Activated CD4-positive, alpha-beta memory T cell treated with anti-CD3 and anti-CD28 coated beads for 36 hours (primary cell): ENCODE data around the gene PHKA2. TPM values are rescaled to one million over a fixed set of nuclear protein-coding genes. Genes with fewer than 3 reads are reported as not detected.
A peak's percentile ranks its signal among the peaks of the same experiment; 100 is the strongest.
"Not testable (repeated sequence)": the region's sequence is repeated elsewhere in the genome, so short reads cannot be mapped to it uniquely, and the experiment has no call there.

ENCODE experiments used
- CTCF ChIA-PET: fragments of 350-600 bp; sonication (Branson Sonifier 250); formaldehyde crosslinking; loops from one replicate; lab custom pipeline; 2021; ENCODE audit warnings: antibody characterized with exemption, inconsistent platforms; lab: Charles Lee
- POLR2A ChIA-PET: fragments of 350-600 bp; sonication (Branson Sonifier 250); formaldehyde crosslinking; loops from one replicate; lab custom pipeline; 2021; ENCODE audit warnings: antibody characterized with exemption; lab: Charles Lee
- DNase-seq: peaks from one replicate; pipeline ENCODE4 v3.0.0-alpha.2; 2020
- H3K27ac Mint-ChIP-seq: one replicate; pipeline ENCODE4 v1.8.0; 2021; ENCODE audit warnings: mixed read lengths
- H3K27me3 Mint-ChIP-seq: one replicate; pipeline ENCODE4 v1.8.0; 2021; ENCODE audit warnings: mixed read lengths
- H3K36me3 Mint-ChIP-seq: one replicate; pipeline ENCODE4 v1.8.0; 2021; ENCODE audit warnings: mixed read lengths
- H3K4me1 Mint-ChIP-seq: one replicate; pipeline ENCODE4 v1.8.0; 2021; ENCODE audit warnings: low read depth, mixed read lengths
- H3K4me3 Mint-ChIP-seq: one replicate; pipeline ENCODE4 v1.8.0; 2021; ENCODE audit warnings: mild to moderate bottlenecking, mixed read lengths
- H3K9me3 Mint-ChIP-seq: one replicate; pipeline ENCODE4 v1.8.0; 2021; ENCODE audit warnings: mixed read lengths
- intact Hi-C: fragments of 100-400 bp; cut with micrococcal nuclease; formaldehyde crosslinking; loops from one replicate; pipeline ENCODE4 v1.15.1; 2023
- total RNA-seq, 2 experiments: library from RNA; stranded (reverse); gene quantifications; one replicate each; pipeline ENCODE4 v1.2.3, GENCODE V29; 2021

Gene PHKA2, protein sequence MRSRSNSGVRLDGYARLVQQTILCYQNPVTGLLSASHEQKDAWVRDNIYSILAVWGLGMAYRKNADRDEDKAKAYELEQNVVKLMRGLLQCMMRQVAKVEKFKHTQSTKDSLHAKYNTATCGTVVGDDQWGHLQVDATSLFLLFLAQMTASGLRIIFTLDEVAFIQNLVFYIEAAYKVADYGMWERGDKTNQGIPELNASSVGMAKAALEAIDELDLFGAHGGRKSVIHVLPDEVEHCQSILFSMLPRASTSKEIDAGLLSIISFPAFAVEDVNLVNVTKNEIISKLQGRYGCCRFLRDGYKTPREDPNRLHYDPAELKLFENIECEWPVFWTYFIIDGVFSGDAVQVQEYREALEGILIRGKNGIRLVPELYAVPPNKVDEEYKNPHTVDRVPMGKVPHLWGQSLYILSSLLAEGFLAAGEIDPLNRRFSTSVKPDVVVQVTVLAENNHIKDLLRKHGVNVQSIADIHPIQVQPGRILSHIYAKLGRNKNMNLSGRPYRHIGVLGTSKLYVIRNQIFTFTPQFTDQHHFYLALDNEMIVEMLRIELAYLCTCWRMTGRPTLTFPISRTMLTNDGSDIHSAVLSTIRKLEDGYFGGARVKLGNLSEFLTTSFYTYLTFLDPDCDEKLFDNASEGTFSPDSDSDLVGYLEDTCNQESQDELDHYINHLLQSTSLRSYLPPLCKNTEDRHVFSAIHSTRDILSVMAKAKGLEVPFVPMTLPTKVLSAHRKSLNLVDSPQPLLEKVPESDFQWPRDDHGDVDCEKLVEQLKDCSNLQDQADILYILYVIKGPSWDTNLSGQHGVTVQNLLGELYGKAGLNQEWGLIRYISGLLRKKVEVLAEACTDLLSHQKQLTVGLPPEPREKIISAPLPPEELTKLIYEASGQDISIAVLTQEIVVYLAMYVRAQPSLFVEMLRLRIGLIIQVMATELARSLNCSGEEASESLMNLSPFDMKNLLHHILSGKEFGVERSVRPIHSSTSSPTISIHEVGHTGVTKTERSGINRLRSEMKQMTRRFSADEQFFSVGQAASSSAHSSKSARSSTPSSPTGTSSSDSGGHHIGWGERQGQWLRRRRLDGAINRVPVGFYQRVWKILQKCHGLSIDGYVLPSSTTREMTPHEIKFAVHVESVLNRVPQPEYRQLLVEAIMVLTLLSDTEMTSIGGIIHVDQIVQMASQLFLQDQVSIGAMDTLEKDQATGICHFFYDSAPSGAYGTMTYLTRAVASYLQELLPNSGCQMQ
- total RNA-seq: 10 to 100 TPM; 22.7 to 23.6 TPM

DNA sequence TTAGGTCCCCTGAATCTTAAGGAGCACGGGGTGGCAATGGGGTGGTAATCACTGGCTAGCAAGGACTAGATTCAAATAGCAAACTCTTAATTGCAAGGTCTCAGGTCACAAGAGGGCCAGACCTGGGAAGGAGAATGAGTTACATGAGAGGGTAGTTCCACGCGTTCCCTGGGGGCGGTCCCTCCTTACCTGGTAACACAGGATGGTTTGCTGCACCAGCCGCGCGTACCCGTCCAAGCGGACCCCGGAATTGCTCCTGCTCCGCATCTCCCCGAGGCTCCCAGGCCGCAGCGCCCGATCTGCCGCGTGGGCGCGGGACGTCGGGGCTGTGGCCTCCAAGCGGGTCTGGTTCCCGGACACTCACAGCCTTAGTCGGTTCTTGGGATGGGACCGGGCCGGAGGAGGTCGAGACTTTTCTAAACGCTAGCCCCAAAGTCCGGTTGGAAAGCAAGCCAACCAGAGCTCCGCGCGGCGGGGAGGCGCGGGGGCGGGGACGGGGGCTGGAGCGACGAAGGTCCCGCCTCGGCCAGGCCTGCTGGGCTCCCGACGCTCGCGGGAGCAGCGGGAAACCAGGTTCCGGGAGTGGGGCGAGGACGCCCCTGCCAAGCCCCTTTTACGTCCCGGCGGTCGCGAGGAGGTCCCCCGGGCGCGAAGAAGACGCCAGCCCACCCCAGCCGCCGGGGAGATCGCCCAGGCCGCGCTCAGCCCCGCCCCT lies at the start of gene PHKA2:
Gene PHKA2, minus strand, starts transcription at position 449 of the 715 bp plus-strand sequence. Its CDS starts 182 bp downstream, at position 267.
- no peaks in the 10 kb centered on the region for H3K36me3 Mint-ChIP-seq
- H3K4me1 Mint-ChIP-seq: peaks cover 6% of the 10 kb centered on the region
- H3K9me3 Mint-ChIP-seq: no peaks in the 10 kb centered on the region
- H3K27ac Mint-ChIP-seq: peak within 1 kb of the TSS; percentile 84
- ChIA-PET CTCF (no interaction called here), POLR2A (no interaction called here)
- peak; percentile 56 for DNase-seq
- intact Hi-C loops: loop anchor here (1.0 to 5.0 kb wide), 4 partner anchors 309 to 1158 kb away; partner anchors contain the start of genes CDKL5, EIF1AX and PDHA1
- peak within 1 kb of the TSS; percentile 86 for H3K4me3 Mint-ChIP-seq
- no peaks in the 10 kb centered on the region for H3K27me3 Mint-ChIP-seq

DNA sequence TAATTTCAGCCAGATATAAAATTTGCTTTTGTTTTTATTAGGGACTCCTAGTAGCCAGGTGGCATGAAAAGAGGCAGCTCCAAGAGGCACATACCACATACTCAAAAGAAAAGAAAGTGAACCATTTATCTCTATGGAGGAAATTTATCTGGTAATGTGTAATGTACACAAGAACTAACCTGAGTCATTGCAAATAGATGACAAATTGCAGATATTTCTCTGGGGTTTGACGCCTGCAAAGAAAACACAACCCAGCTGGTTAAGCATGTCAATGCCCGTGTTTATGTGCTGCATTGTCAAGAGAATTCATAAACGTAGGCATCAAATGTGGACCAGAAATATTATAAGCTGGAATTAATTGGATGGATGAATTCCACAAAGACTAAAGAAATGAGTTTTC lies 46.9 kb upstream of the PHKA2 start:
- Mint-ChIP-seq H3K4me1 (no peaks in the 10 kb centered on the region), H3K36me3 (no peaks in the 10 kb centered on the region), H3K27me3 (no peaks in the 10 kb centered on the region), H3K27ac (no peak overlapping the region), H3K4me3 (no peak overlapping the region), H3K9me3 (no peaks in the 10 kb centered on the region)
- DNase-seq: no peak
- ChIA-PET POLR2A (no interaction called here), CTCF (interaction anchor here (1.4 kb wide), 1 partner anchor 9 kb away, joined by 3 read pairs; no protein-coding TSS in a partner anchor)
- intact Hi-C loops: no loop called here

GRCh38 chrX:19028560-19028959 lies 44.6 kb upstream of the PHKA2 start:
- H3K4me3 Mint-ChIP-seq: no peak overlapping the region
- no peaks in the 10 kb centered on the region for H3K27me3 Mint-ChIP-seq
- intact Hi-C loops: no loop called here
- H3K27ac Mint-ChIP-seq: no peak overlapping the region
- CTCF ChIA-PET: no interaction called here
- no peaks in the 10 kb centered on the region for H3K4me1 Mint-ChIP-seq
- H3K36me3 Mint-ChIP-seq: no peaks in the 10 kb centered on the region
- POLR2A ChIA-PET: no interaction called here
- no peaks in the 10 kb centered on the region for H3K9me3 Mint-ChIP-seq
- DNase-seq: no peak

DNA sequence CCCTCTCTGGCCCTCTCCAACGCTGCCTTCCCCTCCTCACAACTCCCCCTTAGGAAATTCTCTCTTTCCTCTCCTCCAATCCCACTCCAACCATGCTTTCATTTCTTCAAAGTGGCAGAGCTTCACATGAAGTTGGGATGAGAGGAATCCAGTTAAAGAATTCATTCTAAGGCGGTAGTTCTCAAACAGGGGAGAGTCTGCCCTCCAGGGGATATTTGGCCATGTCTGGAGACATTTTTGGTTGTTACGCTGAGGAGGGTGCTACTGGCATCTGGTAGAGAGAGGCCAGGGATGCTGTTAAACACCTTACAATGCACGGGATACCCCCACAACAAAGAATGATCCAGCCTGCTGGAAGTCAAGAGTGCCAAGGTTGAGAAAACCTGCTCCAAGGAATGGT lies 40.5 kb upstream of the PHKA2 start:
- Mint-ChIP-seq H3K27me3 (no peaks in the 10 kb centered on the region), H3K27ac (no peak overlapping the region), H3K36me3 (no peaks in the 10 kb centered on the region), H3K4me1 (no peaks in the 10 kb centered on the region), H3K9me3 (no peaks in the 10 kb centered on the region), H3K4me3 (no peak overlapping the region)
- POLR2A ChIA-PET: no interaction called here
- CTCF ChIA-PET: no interaction called here
- no peak for DNase-seq
- intact Hi-C loops: no loop called here

DNA sequence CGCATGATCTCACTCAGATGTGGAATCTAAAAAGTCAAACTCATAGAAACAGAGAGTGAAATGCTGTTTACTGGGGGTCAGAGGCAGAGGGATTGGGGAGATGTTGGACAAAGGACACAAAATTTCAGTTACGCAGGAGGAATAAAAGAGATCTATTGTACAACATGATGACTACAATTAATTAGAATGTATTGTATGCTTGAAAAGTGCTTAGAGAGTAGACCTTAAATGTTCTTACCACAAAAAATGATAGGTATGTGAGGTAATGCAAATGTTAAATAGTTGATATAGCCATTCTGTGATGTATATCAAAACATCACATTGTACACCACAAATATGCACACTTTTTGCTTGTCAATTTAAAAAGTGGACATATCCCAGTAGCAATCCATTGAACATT lies 36.1 kb upstream of the PHKA2 start:
- no peaks in the 10 kb centered on the region for H3K27me3 Mint-ChIP-seq
- no peaks in the 10 kb centered on the region for H3K36me3 Mint-ChIP-seq
- ChIA-PET POLR2A (no interaction called here), CTCF (no interaction called here)
- H3K27ac Mint-ChIP-seq: no peak overlapping the region
- H3K9me3 Mint-ChIP-seq: no peaks in the 10 kb centered on the region
- no peak for DNase-seq
- intact Hi-C loops: no loop called here
- H3K4me3 Mint-ChIP-seq: no peak overlapping the region
- no peaks in the 10 kb centered on the region for H3K4me1 Mint-ChIP-seq

DNA sequence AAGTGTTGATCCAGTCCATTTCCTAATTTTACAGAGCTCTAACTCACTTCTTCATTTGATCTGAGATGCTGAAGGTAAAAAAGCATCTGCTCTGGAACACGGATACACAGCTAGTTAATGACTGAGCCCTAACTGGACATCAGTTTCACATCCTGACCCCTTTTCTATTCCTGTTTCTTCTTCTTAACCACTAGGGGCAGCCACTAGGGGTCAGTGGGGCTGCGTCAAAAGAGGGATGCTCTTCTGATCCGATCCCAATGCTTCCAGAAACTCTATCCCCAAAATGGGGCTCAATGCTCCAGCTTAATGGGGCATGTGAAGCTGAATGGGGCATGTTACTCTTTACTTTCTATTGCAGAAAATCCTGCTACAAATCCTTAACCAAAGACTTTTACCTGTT lies 33.4 kb upstream of the PHKA2 start:
- no peaks in the 10 kb centered on the region for H3K36me3 Mint-ChIP-seq
- CTCF ChIA-PET: no interaction called here
- H3K4me3 Mint-ChIP-seq: no peak overlapping the region
- H3K27ac Mint-ChIP-seq: no peak overlapping the region
- H3K4me1 Mint-ChIP-seq: no peaks in the 10 kb centered on the region
- POLR2A ChIA-PET: no interaction called here
- intact Hi-C loops: no loop called here
- no peaks in the 10 kb centered on the region for H3K27me3 Mint-ChIP-seq
- no peak for DNase-seq
- no peaks in the 10 kb centered on the region for H3K9me3 Mint-ChIP-seq

GRCh38 chrX:19016614-19017013 lies 32.7 kb upstream of the PHKA2 start:
- H3K4me1 Mint-ChIP-seq, CTCF ChIA-PET, H3K9me3 Mint-ChIP-seq, DNase-seq, intact Hi-C loops, H3K4me3 Mint-ChIP-seq, H3K36me3 Mint-ChIP-seq, H3K27me3 Mint-ChIP-seq, H3K27ac Mint-ChIP-seq, POLR2A ChIA-PET: not testable (repeated sequence)

DNA sequence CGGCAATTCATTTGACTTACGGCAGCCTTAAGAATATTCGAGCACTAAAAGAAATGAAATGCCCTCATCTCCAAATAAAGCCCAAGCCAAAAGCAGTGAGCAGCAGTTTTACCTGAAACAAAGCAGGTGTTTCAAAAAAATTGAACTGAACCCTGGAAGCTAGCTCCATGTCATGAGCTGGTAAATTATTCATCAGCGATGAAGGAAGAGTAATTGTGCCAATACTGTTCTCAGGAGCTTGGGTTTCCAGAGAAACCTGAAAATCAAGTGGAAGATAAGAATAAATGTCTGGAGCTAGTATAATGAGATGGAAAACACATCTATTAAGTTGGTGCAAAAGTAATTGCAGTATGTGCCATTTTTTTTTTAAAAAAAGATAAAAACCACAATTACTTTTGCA lies 24.0 kb upstream of the PHKA2 start:
- no peak for DNase-seq
- H3K4me3 Mint-ChIP-seq: no peak overlapping the region
- H3K9me3 Mint-ChIP-seq: no peaks in the 10 kb centered on the region
- POLR2A ChIA-PET: no interaction called here
- no peaks in the 10 kb centered on the region for H3K36me3 Mint-ChIP-seq
- CTCF ChIA-PET: no interaction called here
- intact Hi-C loops: no loop called here
- no peaks in the 10 kb centered on the region for H3K4me1 Mint-ChIP-seq
- no peaks in the 10 kb centered on the region for H3K27me3 Mint-ChIP-seq
- H3K27ac Mint-ChIP-seq: no peak overlapping the region

DNA sequence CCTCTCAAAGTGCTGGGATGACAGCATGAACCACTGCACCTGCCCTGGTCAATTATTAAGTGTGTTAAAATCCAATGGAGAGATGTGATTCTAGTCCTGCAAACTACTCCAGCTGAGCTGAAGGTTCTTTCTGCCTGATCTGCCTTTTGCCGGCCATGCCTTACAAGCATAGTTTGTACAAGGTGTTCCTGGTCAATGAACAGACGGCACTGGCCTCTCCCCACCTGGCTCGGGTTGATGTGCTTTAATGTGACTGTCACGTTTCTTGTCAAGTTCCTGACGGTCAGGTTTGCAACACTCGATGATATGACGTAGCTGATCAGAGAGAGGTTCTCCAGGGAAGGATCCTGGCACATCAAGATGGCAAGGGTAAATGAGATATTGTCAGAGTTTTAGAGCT lies 23.1 kb upstream of the PHKA2 start:
- ChIA-PET POLR2A (no interaction called here), CTCF (interaction anchor here (0.8 to 1.1 kb wide), 2 partner anchors 33 to 327 kb away, joined by 3 read pairs; no protein-coding TSS in a partner anchor)
- Mint-ChIP-seq H3K27me3 (no peaks in the 10 kb centered on the region), H3K4me1 (no peaks in the 10 kb centered on the region), H3K9me3 (no peaks in the 10 kb centered on the region), H3K4me3 (no peak overlapping the region), H3K27ac (no peak overlapping the region), H3K36me3 (no peaks in the 10 kb centered on the region)
- no peak for DNase-seq
- intact Hi-C loops: no loop called here

- no peaks in the 10 kb centered on the region for H3K4me1 Mint-ChIP-seq
Observed at GRCh38 chrX:19005909-19006308, 22.0 kb upstream of the PHKA2 start.

DNA sequence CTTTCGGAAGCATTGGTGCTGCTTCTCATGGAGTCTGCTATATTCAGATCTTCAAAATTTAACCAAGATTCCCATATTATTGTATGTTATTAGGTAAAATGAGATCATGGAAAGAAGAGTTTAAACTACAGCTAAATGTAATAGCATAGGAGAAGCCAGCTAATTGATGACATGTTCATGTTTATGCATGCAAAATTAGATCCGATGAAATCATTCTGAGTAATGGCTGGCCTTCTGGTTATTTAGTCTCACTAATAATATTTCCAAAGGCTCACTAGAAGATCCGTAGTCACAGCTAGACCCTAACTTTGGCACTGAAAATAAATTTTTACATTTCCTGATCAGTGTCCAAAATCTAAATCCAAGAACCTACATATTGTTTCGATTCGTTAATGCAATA lies 19.8 kb upstream of the PHKA2 start:
- Mint-ChIP-seq H3K27me3 (no peaks in the 10 kb centered on the region), H3K4me1 (no peaks in the 10 kb centered on the region), H3K36me3 (no peaks in the 10 kb centered on the region), H3K4me3 (no peak overlapping the region), H3K9me3 (no peaks in the 10 kb centered on the region), H3K27ac (no peak overlapping the region)
- ChIA-PET CTCF (no interaction called here), POLR2A (no interaction called here)
- no peak for DNase-seq
- intact Hi-C loops: no loop called here

More at GRCh38 chrX:19005909-19006308, 22.0 kb upstream of the PHKA2 start:
- intact Hi-C loops: no loop called here
- DNase-seq: no peak
- ChIA-PET CTCF (interaction anchor here (0.8 to 1.1 kb wide), 2 partner anchors 34 to 328 kb away, joined by 3 read pairs; no protein-coding TSS in a partner anchor), POLR2A (interaction anchor here (0.6 kb wide), 1 partner anchor 188 kb away, joined by 3 read pairs; no protein-coding TSS in a partner anchor)
- H3K4me3 Mint-ChIP-seq: no peak overlapping the region
- no peak overlapping the region for H3K27ac Mint-ChIP-seq
- H3K27me3 Mint-ChIP-seq: no peaks in the 10 kb centered on the region
- H3K36me3 Mint-ChIP-seq: no peaks in the 10 kb centered on the region
- H3K9me3 Mint-ChIP-seq: no peaks in the 10 kb centered on the region
